K562 (cell line): ENCODE measurements around the gene SYVN1. TPM values are rescaled to one million over a fixed set of nuclear protein-coding genes. Genes with fewer than 3 reads are reported as not detected.

Experiments used
- CTBP1 ChIP-seq: fragments of 450-650 bp; IDR thresholded peaks from 2 replicates; pipeline ENCODE4 v1.6.1; 2016; ENCODE audit warnings: borderline replicate concordance
- HDGF ChIP-seq: fragments of 450-650 bp; IDR thresholded peaks from 2 replicates; pipeline ENCODE4 v1.6.1; 2016
- HOMEZ ChIP-seq: fragments of 250-450 bp; sonication (Bioruptor Pico); IDR thresholded peaks from 2 replicates; pipeline ENCODE4 v1.4.0; 2020; ENCODE audit warnings: mild to moderate bottlenecking, moderate library complexity
- NFYB ChIP-seq: IDR thresholded peaks from 2 replicates; pipeline ENCODE4 v1.6.1; 2011; ENCODE audit warnings: mild to moderate bottlenecking, moderate library complexity; ENCODE audit not compliant: insufficient read length; ENCODE audit errors: extremely low read depth
- PHF8 ChIP-seq: fragments of 200-600 bp; sonication (generic); IDR thresholded peaks from 2 replicates; pipeline ENCODE4 v1.6.1; 2012; ENCODE audit warnings: mixed run types, mild to moderate bottlenecking, inconsistent platforms, low read length, moderate library complexity, borderline replicate concordance
- RNF2 ChIP-seq: sonication (generic); IDR thresholded peaks from 2 replicates; pipeline ENCODE4 v1.6.1; 2016
- SMAD1 ChIP-seq: fragments of 150-350 bp; IDR thresholded peaks from 2 replicates; pipeline ENCODE4 v1.6.1; 2014; ENCODE audit warnings: low read length, low read depth; ENCODE audit not compliant: partially characterized antibody
- SP1 ChIP-seq: sonication (generic); formaldehyde crosslinking; IDR thresholded peaks from 2 replicates; pipeline ENCODE4 v1.8.1; 2022; ENCODE audit warnings: mild to moderate bottlenecking, missing genetic modification reagents
- SREBF1 ChIP-seq: fragments of 150-350 bp; IDR thresholded peaks from 2 replicates; pipeline ENCODE4 v1.6.1; 2014; ENCODE audit warnings: antibody characterized with exemption, low read depth, low read length, borderline replicate concordance
- TAF9B ChIP-seq: fragments of 450-650 bp; IDR thresholded peaks from 2 replicates; pipeline ENCODE4 v1.6.1; 2018; ENCODE audit warnings: mild to moderate bottlenecking; ENCODE audit not compliant: partially characterized antibody
- TOE1 ChIP-seq, 2 experiments: fragments of 450-650 bp in 1 of 2; sonication (generic) in 1 of 2; formaldehyde crosslinking in 1 of 2; IDR thresholded peaks; 2 replicates each; pipeline versions ENCODE4 v1.7.1 to v1.8.0; 2016 to 2022; ENCODE audit warnings: borderline replicate concordance in 2 of 2, mild to moderate bottlenecking in 2 of 2, antibody characterized with exemption in 1 of 2, inconsistent platforms in 1 of 2, low read depth in 1 of 2, missing genetic modification reagents in 1 of 2, moderate library complexity in 1 of 2
- ZBTB26 ChIP-seq: fragments of 450-650 bp; formaldehyde crosslinking; IDR thresholded peaks from 2 replicates; pipeline ENCODE4 v1.4.0; 2022; ENCODE audit warnings: missing genetic modification characterization
- ZNF551 ChIP-seq: fragments of 250-450 bp; sonication (Bioruptor Pico); IDR thresholded peaks from 2 replicates; pipeline ENCODE4 v1.5.0; 2021; ENCODE audit warnings: mild to moderate bottlenecking, moderate library complexity
- polyA plus RNA-seq, 8 experiments: library from polyadenylated mRNA; depleted of rRNA in 4 of 8; stranded (reverse) in 5 of 8; unstranded in 3 of 8; fragments of >200 nt; fragmentation: Nextera tagmentation in 2 of 8; fragmentation: Illumina TruSeq in 1 of 8; extraction: Ambion mirVana in 2 of 8; extraction: Trizol in 1 of 8; gene quantifications; 2 replicates each; pipeline versions ENCODE4 v1.2.1 to v1.2.3, GENCODE V29; 2011 to 2014; ENCODE audit warnings: inconsistent platforms in 1 of 8, missing spikeins in 1 of 8
- total RNA-seq, 7 experiments: library from RNA; depleted of rRNA in 6 of 7; stranded (reverse); fragments of >200 nt in 6 of 7; fragmentation: Illumina TruSeq in 2 of 7; extraction: Trizol in 2 of 7; gene quantifications; 2 replicates each; pipeline versions ENCODE4 v1.2.1 to v1.2.3, GENCODE V29; 2011 to 2021; ENCODE audit warnings: low replicate concordance in 1 of 7
- TF ChIP-seq, protein P1 (sequence below), 2 experiments: IDR thresholded peaks; 2 replicates each; pipeline ENCODE4 v1.6.1; 2012; ENCODE audit warnings: improper control_type of control experiment in 2 of 2, low read depth in 2 of 2, low read length in 2 of 2, borderline replicate concordance in 1 of 2
- TF ChIP-seq, protein P2 (sequence below): fragments of 200-800 bp; sonication (Bioruptor generic); IDR thresholded peaks from 2 replicates; pipeline ENCODE4 v1.6.1; 2017; ENCODE audit warnings: missing genetic modification characterization, missing compliant biosample characterization
- TF ChIP-seq, protein P3 (sequence below), 2 experiments: fragments of 250-450 bp in 1 of 2; fragments of 450-650 bp in 1 of 2; sonication (Bioruptor Pico) in 1 of 2; IDR thresholded peaks; 2 replicates each; pipeline versions ENCODE4 v1.6.1 to v1.8.0; 2016 to 2021; ENCODE audit warnings: mild to moderate bottlenecking in 2 of 2, moderate library complexity in 2 of 2, missing compliant biosample characterization in 1 of 2, missing genetic modification characterization in 1 of 2
- TF ChIP-seq, protein P4 (sequence below): sonication (generic); formaldehyde crosslinking; IDR thresholded peaks from 2 replicates; pipeline ENCODE4 v1.5.0; 2020; ENCODE audit warnings: missing genetic modification reagents

The SYVN1 gene
- total and polyA plus RNA-seq, 9 of the 15 experiments (the other 6 are each of a cell fraction or from before 2014, with no cell fraction given): 0.41 to 47.4 (median 9.9) TPM

GRCh38 chr11:65117206-65118096, 16.9 kb downstream of the SYVN1 start, which contains the start of gene ZNHIT2 (continued):
- TF ChIP-seq RNF2: 0 out of 2 replicates have a peak, but pooled peaks have one; percentile 24
- TF ChIP-seq TOE1 (IDR thresholded peaks at IDR 0.05; ENCODE audit: borderline replicate concordance): peak; percentile 75; the same call in 1 of the 2 replicates
- no peak for TF ChIP-seq TOE1 (CRISPR knock-in tag; IDR thresholded peaks at IDR 0.05; ENCODE audit: borderline replicate concordance, low read depth)
- no peak for TF ChIP-seq SMAD1
- TF ChIP-seq, protein P1, sequence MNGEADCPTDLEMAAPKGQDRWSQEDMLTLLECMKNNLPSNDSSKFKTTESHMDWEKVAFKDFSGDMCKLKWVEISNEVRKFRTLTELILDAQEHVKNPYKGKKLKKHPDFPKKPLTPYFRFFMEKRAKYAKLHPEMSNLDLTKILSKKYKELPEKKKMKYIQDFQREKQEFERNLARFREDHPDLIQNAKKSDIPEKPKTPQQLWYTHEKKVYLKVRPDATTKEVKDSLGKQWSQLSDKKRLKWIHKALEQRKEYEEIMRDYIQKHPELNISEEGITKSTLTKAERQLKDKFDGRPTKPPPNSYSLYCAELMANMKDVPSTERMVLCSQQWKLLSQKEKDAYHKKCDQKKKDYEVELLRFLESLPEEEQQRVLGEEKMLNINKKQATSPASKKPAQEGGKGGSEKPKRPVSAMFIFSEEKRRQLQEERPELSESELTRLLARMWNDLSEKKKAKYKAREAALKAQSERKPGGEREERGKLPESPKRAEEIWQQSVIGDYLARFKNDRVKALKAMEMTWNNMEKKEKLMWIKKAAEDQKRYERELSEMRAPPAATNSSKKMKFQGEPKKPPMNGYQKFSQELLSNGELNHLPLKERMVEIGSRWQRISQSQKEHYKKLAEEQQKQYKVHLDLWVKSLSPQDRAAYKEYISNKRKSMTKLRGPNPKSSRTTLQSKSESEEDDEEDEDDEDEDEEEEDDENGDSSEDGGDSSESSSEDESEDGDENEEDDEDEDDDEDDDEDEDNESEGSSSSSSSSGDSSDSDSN (IDR thresholded peaks at IDR 0.05; ENCODE audit: borderline replicate concordance in 1 of 2, low read depth in 2 of 2, low read length in 2 of 2): peak; percentile 100
- TF ChIP-seq, protein P2, sequence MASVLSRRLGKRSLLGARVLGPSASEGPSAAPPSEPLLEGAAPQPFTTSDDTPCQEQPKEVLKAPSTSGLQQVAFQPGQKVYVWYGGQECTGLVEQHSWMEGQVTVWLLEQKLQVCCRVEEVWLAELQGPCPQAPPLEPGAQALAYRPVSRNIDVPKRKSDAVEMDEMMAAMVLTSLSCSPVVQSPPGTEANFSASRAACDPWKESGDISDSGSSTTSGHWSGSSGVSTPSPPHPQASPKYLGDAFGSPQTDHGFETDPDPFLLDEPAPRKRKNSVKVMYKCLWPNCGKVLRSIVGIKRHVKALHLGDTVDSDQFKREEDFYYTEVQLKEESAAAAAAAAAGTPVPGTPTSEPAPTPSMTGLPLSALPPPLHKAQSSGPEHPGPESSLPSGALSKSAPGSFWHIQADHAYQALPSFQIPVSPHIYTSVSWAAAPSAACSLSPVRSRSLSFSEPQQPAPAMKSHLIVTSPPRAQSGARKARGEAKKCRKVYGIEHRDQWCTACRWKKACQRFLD (CRISPR knock-in tag): peak; percentile 92
- TF ChIP-seq, protein P3, sequence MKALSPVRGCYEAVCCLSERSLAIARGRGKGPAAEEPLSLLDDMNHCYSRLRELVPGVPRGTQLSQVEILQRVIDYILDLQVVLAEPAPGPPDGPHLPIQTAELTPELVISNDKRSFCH (CRISPR knock-in tag; IDR thresholded peaks at IDR 0.05): no peak
- TF ChIP-seq, protein P3 (tag; IDR thresholded peaks at IDR 0.05): peak; percentile 61
- TF ChIP-seq CTBP1: peak; percentile 63; the same call in 1 of the 2 replicates
- no peak for TF ChIP-seq ZNF551 (CRISPR knock-in tag)
- peak; percentile 94 for TF ChIP-seq PHF8
- no peak for TF ChIP-seq HOMEZ (CRISPR knock-in tag)
- TF ChIP-seq, protein P4, sequence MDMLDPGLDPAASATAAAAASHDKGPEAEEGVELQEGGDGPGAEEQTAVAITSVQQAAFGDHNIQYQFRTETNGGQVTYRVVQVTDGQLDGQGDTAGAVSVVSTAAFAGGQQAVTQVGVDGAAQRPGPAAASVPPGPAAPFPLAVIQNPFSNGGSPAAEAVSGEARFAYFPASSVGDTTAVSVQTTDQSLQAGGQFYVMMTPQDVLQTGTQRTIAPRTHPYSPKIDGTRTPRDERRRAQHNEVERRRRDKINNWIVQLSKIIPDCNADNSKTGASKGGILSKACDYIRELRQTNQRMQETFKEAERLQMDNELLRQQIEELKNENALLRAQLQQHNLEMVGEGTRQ: no peak
- TF ChIP-seq NFYB: no peak
- TF ChIP-seq TAF9B: no peak
- TF ChIP-seq HDGF: peak; percentile 71; the same call in 1 of the 2 replicates
- peak; percentile 97 for TF ChIP-seq SP1
- no peak for TF ChIP-seq ZBTB26
- peak; percentile 74 for TF ChIP-seq SREBF1
